ENCODE results near the gene CHST12. TPM values are rescaled to one million over a fixed set of nuclear protein-coding genes. Genes with fewer than 3 reads are reported as not detected.
A peak's percentile ranks its signal among the peaks of the same experiment; 100 is the strongest.

Gene CHST12
- total and polyA plus RNA-seq, 11 donors, result 12.5 to 20.7 (median 14.8) TPM

DNA sequence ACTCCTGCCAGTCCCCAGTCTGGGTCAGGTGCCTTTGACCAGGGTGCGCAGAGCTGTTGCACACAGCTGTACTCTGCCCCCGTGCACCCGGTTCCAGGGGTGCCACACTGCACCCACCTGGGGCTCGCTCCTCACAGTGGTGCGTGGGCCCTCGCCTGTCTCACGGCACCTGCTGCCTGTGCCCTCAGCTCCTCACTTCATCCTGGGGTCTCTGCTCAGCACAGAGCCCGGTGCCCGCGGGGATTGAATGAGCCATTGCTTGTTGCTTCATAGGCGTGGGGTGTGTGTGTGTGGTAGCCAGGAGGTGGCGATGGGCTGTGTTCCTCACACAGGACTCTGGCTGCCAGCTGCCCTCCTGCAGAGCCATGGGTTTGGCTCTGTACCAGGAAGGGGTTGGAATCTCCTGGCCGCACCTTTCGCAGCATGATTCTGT lies 30.3 kb upstream of the CHST12 start:
- peaks cover 3 to 94% (median 92%) of the 10 kb centered on the region in 9 donors for H3K36me3 ChIP-seq
- H3K9me3 ChIP-seq, result no peaks in the 10 kb centered on the region
- DNase-seq (no peak), ATAC-seq (peak in 3 of 4 donors; percentile 34 to 46 (median 39))
- intact Hi-C loops (cut with DNase I), result no loop called here
- TF ChIP-seq POLR2A (IDR thresholded peaks at IDR 0.05), result no peak
- no peak for TF ChIP-seq CTCF (IDR thresholded peaks at IDR 0.05)
- no peaks in the 10 kb centered on the region for H3K27me3 ChIP-seq
- H3K27ac ChIP-seq, result no peak overlapping the region
- 85 to 90% (median 88%) methylated on average over 11 to 14 of the region's 14 CpGs for WGBS, 4 donors
- no peaks in the 10 kb centered on the region for H3K4me1 ChIP-seq
- H3K4me3 ChIP-seq, result no peak overlapping the region

- ATAC-seq, result no peak
Measured at GRCh38 chr7:2373646-2374045, 29.8 kb upstream of the CHST12 start.

GRCh38 chr7:2374401-2374800 lies 29.0 kb upstream of the CHST12 start:
- H3K27ac ChIP-seq, result no peak overlapping the region
- 92 to 97% (median 95%) methylated on average over 13 to 18 of the region's 18 CpGs for WGBS, 4 donors
- ATAC-seq, result no peak

More at GRCh38 chr7:2373646-2374045, 29.8 kb upstream of the CHST12 start:
- DNase-seq, result no peak
- no peaks in the 10 kb centered on the region for H3K4me1 ChIP-seq
- no peak overlapping the region for H3K27ac ChIP-seq
- intact Hi-C loops (cut with DNase I), result no loop called here
- H3K27me3 ChIP-seq, result no peaks in the 10 kb centered on the region
- H3K4me3 ChIP-seq, result no peak overlapping the region
- peaks cover 3 to 93% (median 90%) of the 10 kb centered on the region in 9 donors for H3K36me3 ChIP-seq
- TF ChIP-seq POLR2A (IDR thresholded peaks at IDR 0.05) (no peak), CTCF (IDR thresholded peaks at IDR 0.05) (no peak)
- H3K9me3 ChIP-seq, result no peaks in the 10 kb centered on the region
- WGBS, 4 donors, result 89 to 94% (median 92%) methylated on average over 5 to 7 of the region's 7 CpGs

More at GRCh38 chr7:2374401-2374800, 29.0 kb upstream of the CHST12 start:
- no peak for DNase-seq
- Histone ChIP-seq H3K4me1 (no peaks in the 10 kb centered on the region), H3K9me3 (no peaks in the 10 kb centered on the region), H3K4me3 (no peak overlapping the region), H3K27me3 (no peaks in the 10 kb centered on the region), H3K36me3 (peaks cover 3 to 93% (median 90%) of the 10 kb centered on the region in 9 donors)
- intact Hi-C loops (cut with DNase I), result no loop called here
- TF ChIP-seq CTCF (IDR thresholded peaks at IDR 0.05) (no peak), POLR2A (IDR thresholded peaks at IDR 0.05) (no peak)
